Smooth muscle cell (in vitro differentiated cells): ENCODE data around the gene UPF1. TPM values are rescaled to one million over a fixed set of nuclear protein-coding genes. Genes with fewer than 3 reads are reported as not detected.

ENCODE experiments used
- DNase-seq: peaks from one replicate; lab custom pipeline; 2025; ENCODE audit not compliant: unreplicated experiment; lab: John Stamatoyannopoulos, UW
- H2AFZ ChIP-seq: fragments of 200-600 bp; sonication (generic); 2 replicates; pipeline ENCODE4 v1.6.0; 2016; ENCODE audit warnings: antibody characterized with exemption, low read depth, mild to moderate bottlenecking
- H3F3A ChIP-seq: fragments of 200-600 bp; sonication (generic); 2 replicates; pipeline ENCODE4 v1.6.0; 2017; ENCODE audit warnings: antibody characterized with exemption, low read depth
- H3K27ac ChIP-seq: fragments of 200-600 bp; sonication (generic); 2 replicates; pipeline ENCODE4 v1.5.1; 2016; ENCODE audit warnings: low read depth, mild to moderate bottlenecking
- H3K27me3 ChIP-seq: fragments of 200-600 bp; sonication (generic); 2 replicates; pipeline ENCODE4 v1.6.1; 2016; ENCODE audit warnings: low read depth, mild to moderate bottlenecking
- H3K36me3 ChIP-seq: fragments of 200-600 bp; sonication (generic); 2 replicates; pipeline ENCODE4 v1.5.1; 2016; ENCODE audit warnings: low read depth
- H3K4me1 ChIP-seq: fragments of 200-600 bp; sonication (generic); 2 replicates; pipeline ENCODE4 v1.5.1; 2016; ENCODE audit warnings: low read depth
- H3K4me2 ChIP-seq: fragments of 200-600 bp; sonication (generic); 2 replicates; pipeline ENCODE4 v1.6.0; 2016; ENCODE audit warnings: mild to moderate bottlenecking
- H3K4me3 ChIP-seq: fragments of 200-600 bp; sonication (generic); 2 replicates; pipeline ENCODE4 v1.5.1; 2016; ENCODE audit warnings: mild to moderate bottlenecking
- H3K79me2 ChIP-seq: fragments of 200-600 bp; sonication (generic); 2 replicates; pipeline ENCODE4 v1.6.0; 2016; ENCODE audit warnings: low read depth, mild to moderate bottlenecking
- H3K9ac ChIP-seq: fragments of 200-600 bp; sonication (generic); 2 replicates; pipeline ENCODE4 v1.6.0; 2016; ENCODE audit warnings: low read depth
- H3K9me3 ChIP-seq: fragments of 200-600 bp; sonication (generic); replicated peaks from 2 replicates; pipeline ENCODE4 v1.5.1; 2016; ENCODE audit warnings: low read depth
- H4K20me1 ChIP-seq: fragments of 200-600 bp; sonication (generic); 2 replicates; pipeline ENCODE4 v1.6.0; 2016; ENCODE audit warnings: low read depth
- CTCF ChIP-seq: fragments of 200-600 bp; sonication (generic); IDR thresholded peaks from 2 replicates; pipeline ENCODE4 v1.5.1; 2017; ENCODE audit warnings: borderline replicate concordance, mild to moderate bottlenecking, antibody characterized with exemption; ENCODE audit not compliant: insufficient read depth, poor library complexity, severe bottlenecking
- WGBS: methylation state at CpG from one replicate; pipeline ENCODE4 v1.1.7; 2016; ENCODE audit warnings: low lambda C conversion rate; 5-methylcytosine and 5-hydroxymethylcytosine counted together
- polyA plus RNA-seq: library from polyadenylated mRNA; unstranded; fragments of >200 nt; fragmentation: Nextera tagmentation; extraction: Ambion mirVana; gene quantifications from 2 replicates; pipeline ENCODE4 v1.2.1, GENCODE V29; 2016
- total RNA-seq: library from RNA; depleted of rRNA; stranded (reverse); fragments of >200 nt; gene quantifications from 2 replicates; pipeline ENCODE4 v1.2.3, GENCODE V29; 2014

The UPF1 gene
- total and polyA plus RNA-seq, 2 experiments from 2014 or later, result 30.3 to 37.8 TPM

- Histone ChIP-seq H3K36me3 (no peaks in the 10 kb centered on the region), H3K79me2 (no peaks in the 10 kb centered on the region), H3K4me2 (no peak overlapping the region), H3K9me3 (no peaks in the 10 kb centered on the region), H3F3A (peaks cover 6% of the 10 kb centered on the region), H3K9ac (no peak overlapping the region), H3K27ac (no peak overlapping the region), H3K4me3 (no peak overlapping the region), H4K20me1 (peaks cover 33% of the 10 kb centered on the region), H2AFZ (no peak overlapping the region), H3K4me1 (no peaks in the 10 kb centered on the region), H3K27me3 (no peaks in the 10 kb centered on the region)
- 44% methylated on average over 37 of the region's 38 CpGs for WGBS
- peak; percentile 99 for TF ChIP-seq CTCF
- peak; percentile 13 for DNase-seq
These were observed 34.4 kb downstream of the UPF1 start for GRCh38 chr19:18865973-18866799.

GRCh38 chr19:18866800-18867123 is 35.0 kb downstream of the UPF1 start:
- no peak overlapping the region for H3K4me3 ChIP-seq
- H3K9me3 ChIP-seq, result no peaks in the 10 kb centered on the region
- H3K9ac ChIP-seq, result no peak overlapping the region
- WGBS, result 92% methylated on average over 17 of the region's 17 CpGs
- no peak overlapping the region for H3K4me2 ChIP-seq
- H3K4me1 ChIP-seq, result no peaks in the 10 kb centered on the region
- peaks cover 33% of the 10 kb centered on the region for H4K20me1 ChIP-seq
- H3K79me2 ChIP-seq, result no peaks in the 10 kb centered on the region
- no peaks in the 10 kb centered on the region for H3K27me3 ChIP-seq
- no peaks in the 10 kb centered on the region for H3K36me3 ChIP-seq
- no peak overlapping the region for H2AFZ ChIP-seq
- H3K27ac ChIP-seq, result no peak overlapping the region
- TF ChIP-seq CTCF, result no peak
- H3F3A ChIP-seq, result peaks cover 6% of the 10 kb centered on the region
- DNase-seq, result no peak

- WGBS, result 98% methylated on average over 23 of the region's 23 CpGs
- Histone ChIP-seq H3K27me3 (no peaks in the 10 kb centered on the region), H3K4me2 (no peak overlapping the region), H3K9ac (no peak overlapping the region), H3F3A (peaks cover 6% of the 10 kb centered on the region), H4K20me1 (peaks cover 33% of the 10 kb centered on the region), H3K4me3 (no peak overlapping the region), H3K79me2 (no peaks in the 10 kb centered on the region), H3K9me3 (no peaks in the 10 kb centered on the region), H3K27ac (no peak overlapping the region), H3K36me3 (no peaks in the 10 kb centered on the region), H3K4me1 (no peaks in the 10 kb centered on the region), H2AFZ (no peak overlapping the region)
- DNase-seq, result no peak
- no peak for TF ChIP-seq CTCF
These were observed 35.4 kb downstream of the UPF1 start for GRCh38 chr19:18867199-18867598.

- Histone ChIP-seq H4K20me1 (peaks cover 32% of the 10 kb centered on the region), H3K36me3 (no peaks in the 10 kb centered on the region), H3F3A (peaks cover 6% of the 10 kb centered on the region), H3K4me2 (no peak overlapping the region), H3K27ac (no peak overlapping the region), H3K4me1 (no peaks in the 10 kb centered on the region), H3K9me3 (no peaks in the 10 kb centered on the region), H3K4me3 (no peak overlapping the region), H2AFZ (no peak overlapping the region), H3K79me2 (no peaks in the 10 kb centered on the region), H3K9ac (no peak overlapping the region), H3K27me3 (no peaks in the 10 kb centered on the region)
- WGBS, result 98% methylated on average over 23 of the region's 23 CpGs
- no peak for TF ChIP-seq CTCF
- DNase-seq, result no peak
These were observed 36.0 kb downstream of the UPF1 start for GRCh38 chr19:18867751-18868150.
